C1 segment of cervical spinal cord (tissue), 14 donors: ENCODE data around the gene LIX1.

ENCODE experiments used
- DNase-seq, 14 donors: peaks; one replicate each; lab custom pipeline; 2025; lab: John Stamatoyannopoulos, UW

Gene LIX1

GRCh38 chr5:97075649-97076048 lies 66.8 kb downstream of the LIX1 start:
- DNase-seq, result no peak

- no peak for DNase-seq
Observed at GRCh38 chr5:97074859-97075489, 67.4 kb downstream of the LIX1 start.

GRCh38 chr5:97073420-97073819 lies 69.0 kb downstream of the LIX1 start:
- no peak for DNase-seq

- no peak for DNase-seq
Observed at GRCh38 chr5:97072696-97073095, 69.7 kb downstream of the LIX1 start.

GRCh38 chr5:97071993-97072392 lies 70.4 kb downstream of the LIX1 start:
- no peak for DNase-seq

GRCh38 chr5:97071101-97071500 lies 71.3 kb downstream of the LIX1 start:
- peak in 6 of 14 donors; percentile 10 to 50 (median 18) for DNase-seq

GRCh38 chr5:97070234-97070633 lies 72.2 kb downstream of the LIX1 start:
- DNase-seq, result no peak

GRCh38 chr5:97067296-97067850 lies 75.0 kb downstream of the LIX1 start:
- DNase-seq, result no peak

- DNase-seq, result no peak
Observed at GRCh38 chr5:97065475-97065874, 76.9 kb downstream of the LIX1 start.

GRCh38 chr5:97063251-97063650 lies 79.2 kb downstream of the LIX1 start:
- DNase-seq, result no peak

GRCh38 chr5:97062046-97062445 lies 80.4 kb downstream of the LIX1 start:
- DNase-seq, result no peak

GRCh38 chr5:97056263-97056662 lies 86.1 kb downstream of the LIX1 start:
- DNase-seq, result no peak

- no peak for DNase-seq
Observed at GRCh38 chr5:97049175-97049574, 93.2 kb downstream of the LIX1 start.

GRCh38 chr5:97047076-97047475 lies 95.3 kb downstream of the LIX1 start:
- no peak for DNase-seq

GRCh38 chr5:97046270-97046982 lies 96.0 kb downstream of the LIX1 start:
- DNase-seq, result no peak

- DNase-seq, result peak in 1 of 14 donors; percentile 3
Observed at GRCh38 chr5:97044052-97044451, 98.4 kb downstream of the LIX1 start.

GRCh38 chr5:97043511-97043910 lies 98.9 kb downstream of the LIX1 start:
- no peak for DNase-seq

GRCh38 chr5:97042996-97043395 lies 99.4 kb downstream of the LIX1 start:
- no peak for DNase-seq
